GM18508 (cell line): ENCODE results near the gene TMEM88.
"Not testable (repeated sequence)": the region's sequence is repeated elsewhere in the genome, so short reads cannot be mapped to it uniquely, and the experiment has no call there.

Source experiments
- ATAC-seq: cut with Tn5 transposase; IDR thresholded peaks from one replicate; pipeline ENCODE4 v1.9.1; 2021; ENCODE audit warnings: moderate number of reproducible peaks; ENCODE audit not compliant: insufficient read depth, unreplicated experiment

Gene TMEM88

DNA sequence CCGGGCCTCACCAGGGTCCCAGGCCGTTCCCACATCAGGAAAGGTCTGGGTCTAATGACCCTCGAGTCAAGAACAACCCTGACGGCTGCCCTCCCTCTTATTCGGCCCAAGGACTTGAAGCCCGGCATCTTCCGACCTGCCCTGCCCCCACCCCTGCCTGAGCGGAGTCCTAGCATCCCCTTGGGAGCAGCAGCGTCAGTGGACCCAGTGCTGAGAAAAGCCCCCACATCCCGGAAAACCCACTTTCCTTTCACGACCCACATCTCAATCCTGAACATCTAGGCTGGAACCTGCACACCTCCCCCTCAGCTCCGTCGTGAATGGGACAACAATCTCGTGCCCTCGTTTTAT, 769 bp downstream of the TMEM88 start:
- no peak for ATAC-seq

DNA sequence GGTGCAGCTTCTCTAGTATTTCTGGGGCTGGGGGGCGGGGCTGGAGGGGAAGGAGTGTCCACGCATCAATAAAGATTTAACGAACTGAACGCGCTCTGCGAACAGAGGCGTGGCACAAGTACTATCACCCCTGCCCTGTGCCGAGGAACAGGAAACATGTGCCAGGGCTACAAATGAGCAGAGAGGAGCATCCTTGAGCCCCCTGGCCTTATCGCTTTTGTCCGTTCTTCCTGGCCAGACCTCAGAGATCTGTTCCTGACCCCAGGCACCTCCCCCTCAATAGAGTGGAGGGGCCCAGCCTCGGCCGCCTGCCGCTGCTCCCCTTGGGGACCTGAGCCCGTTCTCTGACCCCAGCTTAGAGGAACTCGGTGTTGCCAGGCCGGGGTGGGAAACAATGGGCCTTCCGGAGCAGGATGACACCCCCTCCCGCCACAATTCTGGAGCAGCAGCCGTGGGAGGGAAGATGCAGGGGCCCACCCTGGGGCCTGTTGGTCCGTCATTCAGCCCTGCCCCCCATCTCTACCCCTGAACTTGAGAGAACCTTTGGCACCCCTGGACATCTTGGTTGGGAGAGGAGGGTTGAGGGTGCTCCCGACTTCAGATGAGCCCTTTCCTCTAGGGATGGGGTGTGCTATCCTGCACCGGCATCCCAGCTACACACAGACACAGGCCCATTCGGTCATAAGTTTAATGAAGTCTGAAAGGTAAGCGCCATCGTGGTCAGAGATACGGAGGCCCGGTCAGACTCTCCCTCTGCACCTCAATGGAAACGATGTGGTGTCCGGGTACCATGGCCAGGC, 1.3 kb downstream of the TMEM88 start:
- no peak for ATAC-seq

DNA sequence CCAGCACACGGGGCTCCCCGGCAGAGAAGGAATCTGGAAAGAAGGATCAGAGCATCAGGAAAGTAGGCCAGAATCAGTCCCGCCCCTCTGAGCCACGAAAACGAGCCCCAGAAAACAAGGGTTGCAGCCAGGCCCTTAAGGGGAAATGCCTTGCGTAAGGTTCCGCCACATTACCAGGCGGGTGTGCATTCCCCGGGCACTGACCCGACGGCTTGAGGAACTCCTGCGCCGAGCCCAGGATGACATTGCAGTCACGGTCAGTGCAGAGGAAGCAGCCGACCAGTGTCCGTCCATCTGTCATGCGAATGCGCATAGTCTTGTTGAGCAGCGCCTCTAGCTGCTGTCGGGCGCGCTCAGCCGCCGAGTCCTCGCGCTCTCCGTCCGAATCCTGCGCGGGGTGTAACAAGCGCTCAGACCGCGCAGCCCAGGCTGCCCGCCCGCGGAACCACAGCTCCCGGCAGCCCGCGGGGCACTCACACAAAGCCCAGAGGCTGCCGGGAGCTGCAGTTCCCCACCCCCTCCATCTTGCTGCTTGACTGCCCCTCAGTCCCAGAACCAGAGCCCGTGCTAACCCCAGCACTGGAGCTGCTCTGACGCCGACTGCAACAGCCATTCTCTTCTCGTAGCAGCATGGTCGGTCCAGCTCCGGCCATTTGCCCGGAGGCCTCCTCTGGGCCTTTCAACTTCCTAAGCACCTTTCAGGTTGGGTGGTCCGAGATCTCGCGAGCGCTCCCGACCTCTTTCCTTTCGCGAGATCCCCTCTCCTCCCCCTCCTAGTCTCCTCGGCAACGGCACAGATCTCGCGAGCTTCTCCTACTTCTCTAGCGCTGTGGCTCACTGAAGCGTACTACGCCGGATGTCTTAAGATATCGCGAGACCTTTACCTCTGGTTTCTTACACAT, 2.2 kb downstream of the TMEM88 start, which contains the start of gene NAA38:
Gene NAA38, minus strand, starts transcription at position 749 of the 902 bp plus-strand sequence. Its CDS starts 96 bp downstream, at position 653.
- ATAC-seq, result peak; percentile 50

DNA sequence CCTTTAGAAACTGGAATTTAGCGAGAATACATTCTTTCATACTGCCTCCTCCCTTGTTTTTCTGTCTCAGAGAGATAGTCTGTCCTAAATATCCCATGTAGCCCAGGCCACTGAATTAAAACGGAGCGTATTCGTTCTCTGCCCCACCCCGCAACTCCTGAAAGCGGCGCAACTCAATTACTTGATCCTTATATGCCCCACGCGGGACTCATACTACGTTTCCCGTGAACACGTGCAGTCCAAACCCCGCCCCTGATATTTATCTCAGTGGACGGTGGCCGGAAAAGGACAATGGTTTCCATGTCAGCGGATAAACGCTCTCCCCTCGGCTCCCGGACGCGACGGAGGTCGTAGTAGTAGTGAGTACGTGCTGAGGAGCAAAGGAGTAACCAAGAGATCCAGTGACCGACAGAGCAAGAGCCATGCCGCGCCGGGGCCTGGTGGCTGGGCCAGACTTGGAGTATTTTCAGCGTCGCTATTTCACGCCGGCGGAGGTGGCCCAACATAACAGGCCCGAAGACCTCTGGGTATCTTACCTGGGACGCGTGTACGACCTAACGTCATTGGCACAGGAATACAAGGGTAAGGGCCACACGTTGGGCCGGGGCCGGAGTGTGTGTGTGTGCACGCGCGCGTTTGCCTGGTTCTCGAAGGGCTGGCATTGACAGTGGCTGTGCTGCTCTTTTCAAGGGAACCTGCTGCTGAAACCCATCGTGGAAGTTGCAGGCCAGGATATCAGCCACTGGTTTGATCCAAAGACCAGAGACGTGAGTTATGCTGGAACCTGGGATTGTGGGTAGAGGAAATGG, 3.1 kb downstream of the TMEM88 start, which contains the start of gene CYB5D1:
Gene CYB5D1, plus strand, starts transcription at position 291 of the 809 bp plus-strand sequence. Its CDS starts 132 bp downstream, at position 423.
- ATAC-seq, result peak; percentile 18

DNA sequence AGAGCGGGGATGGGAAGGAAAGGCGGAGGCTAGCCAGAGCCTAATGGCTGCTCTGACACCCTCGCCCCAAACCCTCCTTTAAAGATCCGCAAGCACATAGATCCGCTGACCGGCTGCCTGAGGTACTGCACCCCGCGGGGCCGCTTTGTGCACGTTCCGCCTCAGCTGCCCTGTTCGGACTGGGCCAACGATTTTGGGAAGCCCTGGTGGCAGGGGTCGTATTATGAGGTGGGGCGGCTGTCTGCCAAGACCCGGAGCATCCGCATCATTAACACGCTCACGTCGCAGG, 3.6 kb downstream of the TMEM88 start:
- ATAC-seq, result no peak

DNA sequence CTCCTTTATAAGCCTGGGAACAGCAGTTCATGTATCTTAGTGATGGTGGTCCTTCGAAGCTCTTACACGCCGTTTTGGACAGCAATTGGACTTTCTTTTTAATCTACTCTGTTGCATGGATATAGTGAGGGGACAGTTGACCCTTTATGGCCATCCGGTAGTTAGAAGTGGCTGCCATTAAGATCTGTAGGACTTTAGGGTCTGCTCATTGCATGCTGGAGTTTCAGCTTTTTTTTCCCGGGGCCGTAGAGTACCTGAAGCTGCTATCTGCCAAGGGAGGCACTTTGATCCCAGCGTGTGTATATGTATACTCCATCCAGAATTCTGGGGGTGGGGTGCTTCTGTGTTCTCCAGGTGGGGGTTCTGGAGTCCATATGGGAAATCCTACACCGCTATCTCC, 4.2 kb downstream of the TMEM88 start:
- no peak for ATAC-seq

DNA sequence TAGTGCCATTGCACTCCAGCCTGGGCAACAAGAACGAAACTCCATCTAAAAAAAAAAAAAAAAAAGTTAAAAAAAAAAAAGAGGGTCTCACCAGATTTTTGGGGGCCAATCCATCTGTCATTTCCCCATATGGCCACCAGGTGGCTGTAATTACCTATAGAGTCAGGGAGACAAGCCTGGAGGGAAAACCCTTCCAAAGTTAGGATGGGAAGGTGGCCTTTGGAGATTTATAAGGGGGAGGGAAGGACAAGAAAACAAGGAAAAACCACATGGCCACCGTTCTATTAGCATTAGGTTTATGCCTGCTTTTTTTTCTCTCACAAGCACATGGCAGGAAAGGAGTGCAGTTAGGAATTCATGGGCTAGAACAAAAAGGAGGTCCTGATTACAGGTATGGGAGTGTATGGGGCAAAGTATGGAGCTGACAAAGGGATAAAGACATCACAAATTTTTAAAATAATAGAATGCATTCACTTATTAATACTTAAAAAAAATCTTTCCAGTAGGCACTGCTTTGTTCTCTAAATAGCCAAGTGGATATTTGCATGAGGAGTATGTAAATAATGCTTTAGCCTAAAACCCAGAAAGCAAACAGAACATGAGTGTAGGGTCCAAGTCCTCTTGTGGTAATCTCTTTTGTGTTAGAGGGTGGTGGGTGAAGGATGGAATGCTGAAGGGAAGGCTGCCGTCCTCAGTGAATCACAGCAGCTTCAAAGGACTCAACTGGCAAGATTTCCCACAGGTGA, 8.0 kb downstream of the TMEM88 start:
- no peak for ATAC-seq

DNA sequence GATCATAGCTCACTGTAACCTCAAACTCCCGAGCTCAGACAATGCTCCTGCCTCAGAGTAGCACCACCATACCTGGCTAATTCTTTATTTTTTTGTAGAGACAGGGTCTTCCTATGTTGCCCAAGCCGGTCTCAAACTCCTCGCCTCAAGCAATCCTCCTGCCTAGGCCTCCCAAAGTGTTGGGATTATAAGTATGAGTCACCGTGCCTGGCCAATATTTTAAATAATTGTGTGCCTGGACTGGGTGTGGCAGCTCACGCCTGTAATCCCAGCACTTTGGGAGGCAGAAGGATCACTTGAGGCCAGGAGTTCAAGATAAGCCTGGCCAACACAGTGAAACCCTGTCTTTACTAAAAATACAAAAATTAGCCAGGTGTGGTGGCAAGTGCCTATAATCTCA, 9.5 kb downstream of the TMEM88 start:
- ATAC-seq, result not testable (repeated sequence)

DNA sequence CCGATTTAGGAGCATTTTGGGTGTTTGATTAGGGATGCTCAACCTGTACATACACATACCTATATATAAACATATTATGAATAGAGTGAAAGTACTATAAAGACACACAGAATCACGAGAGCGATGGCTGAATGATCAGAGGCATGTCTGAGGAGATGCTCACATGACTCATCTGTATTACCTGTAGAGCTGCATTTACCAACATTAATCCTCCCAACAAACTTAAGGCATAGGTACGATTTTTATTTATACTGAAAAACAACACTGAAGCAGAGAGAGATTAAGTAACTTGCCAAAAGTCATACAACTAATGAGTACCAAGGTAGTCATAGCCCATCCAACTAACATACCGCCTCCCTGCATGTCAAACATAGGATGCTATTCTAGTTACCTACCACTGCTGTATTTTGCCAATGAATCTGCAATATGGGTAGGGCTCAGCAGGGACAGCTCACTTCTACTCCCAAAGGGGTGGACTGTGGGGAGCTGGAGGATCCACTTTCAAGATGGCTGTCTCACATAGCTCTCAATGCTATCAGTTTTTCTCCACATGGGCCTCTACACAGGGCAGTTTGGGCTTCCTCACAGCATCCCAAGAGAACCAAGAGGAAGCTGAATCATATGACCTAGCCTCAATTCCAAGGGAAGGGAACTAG, 10.3 kb downstream of the TMEM88 start:
- no peak for ATAC-seq

DNA sequence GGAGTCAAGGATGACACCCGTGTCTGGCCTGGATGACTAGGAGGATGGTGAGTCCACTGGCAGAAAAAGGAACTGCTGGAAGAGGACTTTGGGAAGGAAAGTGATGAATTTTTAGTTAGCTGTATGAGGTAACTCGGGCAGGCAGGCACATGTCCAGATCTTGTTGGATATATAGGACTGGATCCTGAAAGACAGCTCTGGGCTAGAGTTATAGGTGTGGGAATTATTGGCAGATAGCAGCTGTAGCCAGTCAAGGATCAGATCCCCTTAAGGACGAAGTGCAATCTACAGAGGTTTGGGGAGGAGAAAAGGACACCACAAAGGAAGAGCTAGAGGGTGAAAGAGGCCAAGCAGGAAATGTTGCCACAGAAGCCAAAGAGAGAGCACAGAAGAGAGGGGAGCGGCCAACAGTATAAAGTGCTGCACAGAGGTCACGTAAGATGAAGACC, 13.0 kb downstream of the TMEM88 start:
- no peak for ATAC-seq

DNA sequence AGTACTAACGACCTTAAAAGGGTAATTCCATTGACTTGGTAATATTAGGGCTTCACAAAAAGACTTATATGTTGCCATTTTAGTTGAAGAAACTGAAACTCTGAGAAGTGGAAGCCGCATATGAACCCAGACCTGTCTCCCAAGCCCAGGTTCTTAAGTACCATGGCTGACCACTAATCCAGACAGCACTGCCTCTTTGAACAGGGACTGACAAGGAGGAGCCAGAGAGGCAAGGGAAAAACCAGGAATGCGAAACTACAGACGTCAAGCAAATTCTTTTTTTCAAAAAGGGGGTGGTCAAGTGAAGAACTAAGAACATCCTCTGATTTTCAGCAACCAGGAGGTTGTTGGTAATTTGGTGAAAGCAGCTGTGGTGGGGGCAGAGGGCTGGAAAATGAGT, 18.2 kb downstream of the TMEM88 start:
- ATAC-seq, result no peak

DNA sequence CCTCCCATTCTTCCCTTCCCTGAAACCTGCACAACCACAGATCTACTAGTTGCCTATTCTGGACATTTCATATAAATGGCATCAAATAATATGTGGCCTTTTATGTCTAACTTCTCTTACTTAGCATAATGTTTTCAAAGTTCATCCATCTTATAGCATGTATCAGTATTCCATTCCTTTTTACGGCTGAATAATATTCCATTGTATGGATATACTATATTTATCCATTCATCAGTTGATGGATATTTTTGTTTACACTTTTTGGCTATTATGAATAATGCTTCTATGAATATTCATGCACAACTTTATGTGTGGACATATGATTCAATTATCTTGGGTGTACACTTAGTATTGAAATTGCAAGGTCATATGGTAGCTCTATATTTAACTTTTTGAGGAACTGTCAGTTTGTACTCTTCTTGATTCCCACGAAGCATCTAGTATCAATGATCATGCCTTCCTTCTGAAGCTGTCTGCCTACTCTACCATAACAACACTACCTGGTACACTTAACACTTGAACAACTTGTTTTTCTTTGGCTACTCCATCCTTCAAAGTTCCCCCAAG, 21.0 kb downstream of the TMEM88 start:
- ATAC-seq, result no peak

DNA sequence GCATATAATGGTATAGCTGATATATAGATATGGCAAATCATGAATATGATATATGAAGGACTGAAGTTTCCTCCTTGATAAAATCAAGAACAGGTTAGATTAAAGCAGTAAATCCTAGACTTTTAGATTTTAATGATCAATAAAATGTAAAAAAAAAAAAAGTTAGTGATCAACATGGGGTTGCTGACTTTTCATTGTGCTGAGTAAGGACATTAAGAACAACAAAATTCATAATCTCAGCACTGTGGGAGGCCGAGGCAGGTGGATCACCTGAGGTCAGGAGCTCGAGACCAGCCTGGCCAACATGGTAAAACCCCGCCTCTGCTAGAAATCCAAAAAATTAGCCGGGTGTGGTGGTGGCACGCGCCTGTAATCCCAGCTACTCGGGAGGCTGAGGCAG, 23.4 kb downstream of the TMEM88 start:
- ATAC-seq, result no peak

DNA sequence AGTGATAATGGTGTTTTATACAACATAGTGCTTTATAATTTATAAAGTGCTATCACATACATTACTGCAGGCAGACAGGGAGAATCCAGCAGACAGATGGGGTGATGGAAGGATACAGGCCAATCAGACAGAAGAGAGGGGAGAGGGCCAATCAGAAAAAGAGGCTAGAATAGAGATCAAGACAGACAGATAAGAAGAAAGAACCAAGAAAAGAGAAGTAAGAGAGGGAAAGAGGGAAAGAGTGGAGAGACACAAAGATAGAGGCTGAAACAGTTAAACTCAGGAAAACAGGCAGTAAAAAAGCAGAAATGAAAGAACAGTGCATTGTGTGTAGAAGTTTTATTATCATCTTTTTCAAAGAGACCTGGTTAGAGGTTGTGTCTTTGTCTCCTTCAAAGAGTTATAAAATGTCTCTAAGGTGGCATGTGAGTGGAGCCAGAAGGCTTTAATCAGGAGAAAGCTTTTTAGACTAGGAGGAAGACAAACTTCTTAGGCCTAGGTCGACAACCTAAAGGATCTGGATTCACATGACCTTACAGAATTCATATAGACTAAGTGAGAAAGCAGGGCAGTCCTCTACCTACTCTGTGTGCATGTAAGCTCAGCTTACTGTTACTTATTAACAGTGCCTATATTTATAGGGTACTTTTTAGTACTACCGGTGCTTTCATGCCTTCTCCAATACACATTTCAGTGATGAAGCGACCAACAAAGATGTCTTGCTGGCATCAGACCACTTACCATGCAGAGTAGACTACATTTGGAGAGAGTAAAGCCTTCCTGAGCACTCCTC, 25.4 kb downstream of the TMEM88 start:
- ATAC-seq, result no peak

DNA sequence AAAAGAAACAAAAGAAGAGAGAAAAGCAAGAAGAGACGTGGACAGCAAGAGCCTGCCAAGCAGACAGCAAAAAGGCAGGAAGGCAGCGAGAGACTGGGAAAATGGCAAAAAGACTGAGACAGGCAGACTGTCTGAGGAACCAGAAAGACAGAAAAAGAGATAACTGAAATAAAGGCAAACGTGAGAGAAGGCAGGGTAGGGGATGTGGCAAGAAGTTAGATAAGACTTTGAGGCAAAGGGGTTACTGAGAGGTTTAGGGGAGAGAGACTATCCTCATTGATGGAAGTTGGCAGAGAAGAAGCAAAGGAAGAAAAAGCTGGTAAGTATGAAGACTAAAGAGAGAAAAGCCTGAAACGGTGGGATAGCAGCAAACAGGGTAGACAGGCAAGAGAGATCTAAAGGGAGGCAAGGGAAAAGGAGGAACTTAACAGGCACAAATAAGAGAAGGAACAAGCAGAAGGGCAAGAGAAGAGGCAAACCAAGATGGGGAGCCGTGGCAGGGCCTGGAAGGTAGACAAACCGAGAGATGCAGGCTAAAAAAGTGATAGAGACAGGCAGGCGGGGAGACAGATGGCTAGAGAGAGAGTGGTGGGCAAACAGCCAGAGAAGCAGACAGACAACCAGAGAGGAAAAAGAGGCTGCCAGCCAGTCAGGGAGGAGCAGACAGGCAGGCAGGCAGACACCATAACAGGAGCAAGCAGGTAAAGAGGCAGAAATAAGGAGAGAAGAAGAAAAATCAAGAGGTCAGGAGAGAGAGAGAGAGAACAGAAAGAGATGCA, 26.6 kb downstream of the TMEM88 start:
- ATAC-seq, result no peak

DNA sequence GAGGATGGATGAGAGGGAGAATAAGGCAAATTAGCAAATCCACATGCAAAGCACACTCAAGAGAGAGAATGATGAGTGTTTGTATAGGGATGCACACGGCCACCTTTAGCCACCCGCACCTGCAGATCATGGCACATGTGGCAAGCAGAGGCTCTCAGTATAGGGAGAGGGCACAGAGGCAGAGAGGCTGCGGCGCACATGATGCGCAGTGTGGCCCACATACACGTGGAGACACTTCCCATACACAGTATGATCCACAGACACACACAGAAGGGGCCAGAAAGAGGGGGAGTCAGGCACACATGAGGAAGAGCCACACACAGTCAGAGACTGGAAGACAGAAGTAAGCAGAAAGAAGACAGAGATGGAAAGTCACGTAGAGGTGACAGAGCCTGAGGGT, 27.2 kb downstream of the TMEM88 start:
- ATAC-seq, result no peak

DNA sequence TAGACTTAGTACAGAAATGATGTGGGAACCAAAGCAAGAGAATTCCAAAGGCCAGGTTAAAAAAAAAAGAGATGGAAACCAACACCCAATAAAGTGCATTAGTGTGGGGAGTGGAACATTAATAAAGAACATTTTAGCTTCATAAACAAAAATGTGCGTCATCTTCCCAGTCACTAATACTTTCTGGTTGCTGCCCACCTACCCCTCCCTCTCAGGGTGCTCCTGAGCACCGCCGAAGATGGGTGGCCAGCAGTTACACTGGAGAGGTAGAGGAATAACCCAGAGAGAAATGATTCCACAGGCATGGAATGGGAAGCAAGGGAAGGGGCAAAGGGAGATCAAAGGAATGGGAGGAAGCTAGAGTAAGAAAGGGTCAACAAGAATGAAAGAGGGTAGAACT, 27.8 kb downstream of the TMEM88 start:
- no peak for ATAC-seq
